ENCODE measurements around the gene ZNF580.

- TF ChIP-seq ZNF239 (tag by site-specific recombination; IDR thresholded peaks at IDR 0.05), result no peak
- TF ChIP-seq, protein P1, sequence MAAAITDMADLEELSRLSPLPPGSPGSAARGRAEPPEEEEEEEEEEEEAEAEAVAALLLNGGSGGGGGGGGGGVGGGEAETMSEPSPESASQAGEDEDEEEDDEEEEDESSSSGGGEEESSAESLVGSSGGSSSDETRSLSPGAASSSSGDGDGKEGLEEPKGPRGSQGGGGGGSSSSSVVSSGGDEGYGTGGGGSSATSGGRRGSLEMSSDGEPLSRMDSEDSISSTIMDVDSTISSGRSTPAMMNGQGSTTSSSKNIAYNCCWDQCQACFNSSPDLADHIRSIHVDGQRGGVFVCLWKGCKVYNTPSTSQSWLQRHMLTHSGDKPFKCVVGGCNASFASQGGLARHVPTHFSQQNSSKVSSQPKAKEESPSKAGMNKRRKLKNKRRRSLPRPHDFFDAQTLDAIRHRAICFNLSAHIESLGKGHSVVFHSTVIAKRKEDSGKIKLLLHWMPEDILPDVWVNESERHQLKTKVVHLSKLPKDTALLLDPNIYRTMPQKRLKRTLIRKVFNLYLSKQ (tag by site-specific recombination; IDR thresholded peaks at IDR 0.05; ENCODE audit: borderline replicate concordance), result no peak
- TF ChIP-seq, protein P2, sequence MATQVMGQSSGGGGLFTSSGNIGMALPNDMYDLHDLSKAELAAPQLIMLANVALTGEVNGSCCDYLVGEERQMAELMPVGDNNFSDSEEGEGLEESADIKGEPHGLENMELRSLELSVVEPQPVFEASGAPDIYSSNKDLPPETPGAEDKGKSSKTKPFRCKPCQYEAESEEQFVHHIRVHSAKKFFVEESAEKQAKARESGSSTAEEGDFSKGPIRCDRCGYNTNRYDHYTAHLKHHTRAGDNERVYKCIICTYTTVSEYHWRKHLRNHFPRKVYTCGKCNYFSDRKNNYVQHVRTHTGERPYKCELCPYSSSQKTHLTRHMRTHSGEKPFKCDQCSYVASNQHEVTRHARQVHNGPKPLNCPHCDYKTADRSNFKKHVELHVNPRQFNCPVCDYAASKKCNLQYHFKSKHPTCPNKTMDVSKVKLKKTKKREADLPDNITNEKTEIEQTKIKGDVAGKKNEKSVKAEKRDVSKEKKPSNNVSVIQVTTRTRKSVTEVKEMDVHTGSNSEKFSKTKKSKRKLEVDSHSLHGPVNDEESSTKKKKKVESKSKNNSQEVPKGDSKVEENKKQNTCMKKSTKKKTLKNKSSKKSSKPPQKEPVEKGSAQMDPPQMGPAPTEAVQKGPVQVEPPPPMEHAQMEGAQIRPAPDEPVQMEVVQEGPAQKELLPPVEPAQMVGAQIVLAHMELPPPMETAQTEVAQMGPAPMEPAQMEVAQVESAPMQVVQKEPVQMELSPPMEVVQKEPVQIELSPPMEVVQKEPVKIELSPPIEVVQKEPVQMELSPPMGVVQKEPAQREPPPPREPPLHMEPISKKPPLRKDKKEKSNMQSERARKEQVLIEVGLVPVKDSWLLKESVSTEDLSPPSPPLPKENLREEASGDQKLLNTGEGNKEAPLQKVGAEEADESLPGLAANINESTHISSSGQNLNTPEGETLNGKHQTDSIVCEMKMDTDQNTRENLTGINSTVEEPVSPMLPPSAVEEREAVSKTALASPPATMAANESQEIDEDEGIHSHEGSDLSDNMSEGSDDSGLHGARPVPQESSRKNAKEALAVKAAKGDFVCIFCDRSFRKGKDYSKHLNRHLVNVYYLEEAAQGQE (tag by site-specific recombination; IDR thresholded peaks at IDR 0.05), result no peak
- no peak for TF ChIP-seq ZNF791 (tag by site-specific recombination; IDR thresholded peaks at IDR 0.05)
- TF ChIP-seq ZBTB21 (tag by site-specific recombination; IDR thresholded peaks at IDR 0.05), result no peak
- no peak for TF ChIP-seq ZNF274 (IDR thresholded peaks at IDR 0.05; ENCODE audit: low read length)
- TF ChIP-seq ZNF274 (tag by site-specific recombination; IDR thresholded peaks at IDR 0.05; ENCODE audit: borderline replicate concordance), result no peak
- TF ChIP-seq ZBTB11 (tag by site-specific recombination; conservative IDR thresholded peaks at IDR 0.05; ENCODE audit: low read depth), result no peak
- TF ChIP-seq, protein P3, sequence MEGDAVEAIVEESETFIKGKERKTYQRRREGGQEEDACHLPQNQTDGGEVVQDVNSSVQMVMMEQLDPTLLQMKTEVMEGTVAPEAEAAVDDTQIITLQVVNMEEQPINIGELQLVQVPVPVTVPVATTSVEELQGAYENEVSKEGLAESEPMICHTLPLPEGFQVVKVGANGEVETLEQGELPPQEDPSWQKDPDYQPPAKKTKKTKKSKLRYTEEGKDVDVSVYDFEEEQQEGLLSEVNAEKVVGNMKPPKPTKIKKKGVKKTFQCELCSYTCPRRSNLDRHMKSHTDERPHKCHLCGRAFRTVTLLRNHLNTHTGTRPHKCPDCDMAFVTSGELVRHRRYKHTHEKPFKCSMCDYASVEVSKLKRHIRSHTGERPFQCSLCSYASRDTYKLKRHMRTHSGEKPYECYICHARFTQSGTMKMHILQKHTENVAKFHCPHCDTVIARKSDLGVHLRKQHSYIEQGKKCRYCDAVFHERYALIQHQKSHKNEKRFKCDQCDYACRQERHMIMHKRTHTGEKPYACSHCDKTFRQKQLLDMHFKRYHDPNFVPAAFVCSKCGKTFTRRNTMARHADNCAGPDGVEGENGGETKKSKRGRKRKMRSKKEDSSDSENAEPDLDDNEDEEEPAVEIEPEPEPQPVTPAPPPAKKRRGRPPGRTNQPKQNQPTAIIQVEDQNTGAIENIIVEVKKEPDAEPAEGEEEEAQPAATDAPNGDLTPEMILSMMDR (tag by site-specific recombination; IDR thresholded peaks at IDR 0.05), result no peak
- TF ChIP-seq SALL2 (tag by site-specific recombination; IDR thresholded peaks at IDR 0.05; ENCODE audit: borderline replicate concordance), result no peak
- TF ChIP-seq ZNF350 (tag by site-specific recombination; IDR thresholded peaks at IDR 0.05), result no peak
- no peak for TF ChIP-seq ZNF549 (tag by site-specific recombination; IDR thresholded peaks at IDR 0.05)
Observed at GRCh38 chr19:55613396-55613795, 27.4 kb upstream of the ZNF580 start.

Data from HEK293 (cell line).